GOT3 (cell line): ENCODE results near the gene ELOVL2.
"Not testable (repeated sequence)": the region's sequence is repeated elsewhere in the genome, so short reads cannot be mapped to it uniquely, and the experiment has no call there.

Experiments
- DNase-seq: peaks from one replicate; lab custom pipeline; 2025; ENCODE audit warnings: mixed read lengths; lab: John Stamatoyannopoulos, UW

ELOVL2 gene

GRCh38 chr6:11043961-11044711 is at the start of gene ELOVL2:
ELOVL2 (minus strand) TSS chr6:11044305; CDS start chr6:11044230, 75 bp downstream.
- DNase-seq = peak; percentile 27

GRCh38 chr6:11093376-11093625 is 49.2 kb upstream of the ELOVL2 start:
- no peak for DNase-seq

GRCh38 chr6:11092668-11093375 is 48.7 kb upstream of the ELOVL2 start:
- no peak for DNase-seq

GRCh38 chr6:11091141-11091540 is 47.0 kb upstream of the ELOVL2 start:
- not testable (repeated sequence) for DNase-seq

GRCh38 chr6:11089695-11090094 is 45.6 kb upstream of the ELOVL2 start:
- DNase-seq = no peak

- DNase-seq = not testable (repeated sequence)
These were observed 43.2 kb upstream of the ELOVL2 start for GRCh38 chr6:11087141-11087812.

GRCh38 chr6:11085758-11086435 is 41.8 kb upstream of the ELOVL2 start:
- no peak for DNase-seq

GRCh38 chr6:11083956-11084355 is 39.9 kb upstream of the ELOVL2 start:
- DNase-seq = no peak

- DNase-seq = no peak
These were observed 39.4 kb upstream of the ELOVL2 start for GRCh38 chr6:11083491-11083890.

- no peak for DNase-seq
These were observed 36.2 kb upstream of the ELOVL2 start for GRCh38 chr6:11080296-11080695.

- no peak for DNase-seq
These were observed 34.2 kb upstream of the ELOVL2 start for GRCh38 chr6:11078266-11078665.

GRCh38 chr6:11076540-11076939 is 32.4 kb upstream of the ELOVL2 start:
- DNase-seq = no peak

- no peak for DNase-seq
These were observed 28.0 kb upstream of the ELOVL2 start for GRCh38 chr6:11072101-11072500.

- no peak for DNase-seq
These were observed 25.7 kb upstream of the ELOVL2 start for GRCh38 chr6:11069760-11070159.

- DNase-seq = no peak
These were observed 23.2 kb upstream of the ELOVL2 start for GRCh38 chr6:11067348-11067747.

GRCh38 chr6:11066505-11067347 is 22.6 kb upstream of the ELOVL2 start:
- DNase-seq = no peak

GRCh38 chr6:11065436-11066202 is 21.5 kb upstream of the ELOVL2 start:
- DNase-seq = no peak

GRCh38 chr6:11064836-11065235 is 20.7 kb upstream of the ELOVL2 start:
- DNase-seq = no peak

GRCh38 chr6:11062715-11063114 is 18.6 kb upstream of the ELOVL2 start:
- no peak for DNase-seq

GRCh38 chr6:11062083-11062482 is 18.0 kb upstream of the ELOVL2 start:
- no peak for DNase-seq

- DNase-seq = no peak
These were observed 14.3 kb upstream of the ELOVL2 start for GRCh38 chr6:11058406-11058805.
